ENCODE data around the gene MX1.

MX1 gene

GRCh38 chr21:41503331-41503730 is 77.3 kb downstream of the MX1 start:
- Histone ChIP-seq H3K27ac (ENCODE audit: low read depth, low read length) (no peak overlapping the region), H3K9me2 (replicated peaks; ENCODE audit: control insufficient read depth, low read length) (no peaks in the 10 kb centered on the region), H3K4me2 (ENCODE audit: low read length) (no peak overlapping the region), H3F3A (ENCODE audit: control insufficient read depth, insufficient read depth) (no peaks in the 10 kb centered on the region), H4K20me1 (ENCODE audit: control insufficient read depth, insufficient read depth, low read depth, low read length) (no peaks in the 10 kb centered on the region), H3K79me2 (ENCODE audit: control insufficient read depth, low read length) (no peaks in the 10 kb centered on the region), H3K27me3 (ENCODE audit: control insufficient read depth, low read length) (peaks cover 3% of the 10 kb centered on the region; the same call in 1 of the 2 replicates), H3K4me3 (ENCODE audit: low read length) (no peak overlapping the region), H3K9me3 (ENCODE audit: control insufficient read depth, insufficient read depth, low read length) (no peaks in the 10 kb centered on the region), H3K4me1 (ENCODE audit: control insufficient read depth, low read length) (no peaks in the 10 kb centered on the region), H3K36me3 (ENCODE audit: control insufficient read depth, low read length) (no peaks in the 10 kb centered on the region)
- TF ChIP-seq CTCF (IDR thresholded peaks at IDR 0.05; ENCODE audit: low read depth, low read length, poor library complexity, severe bottlenecking) (no peak), EZH2phosphoT487 (IDR thresholded peaks at IDR 0.05; ENCODE audit: borderline replicate concordance, low read length) (no peak)

GRCh38 chr21:41504030-41504429 is 78.0 kb downstream of the MX1 start:
- Histone ChIP-seq H3F3A (ENCODE audit: control insufficient read depth, insufficient read depth) (no peaks in the 10 kb centered on the region), H3K4me1 (ENCODE audit: control insufficient read depth, low read length) (no peaks in the 10 kb centered on the region), H3K27ac (ENCODE audit: low read depth, low read length) (no peak overlapping the region), H3K36me3 (ENCODE audit: control insufficient read depth, low read length) (no peaks in the 10 kb centered on the region), H3K79me2 (ENCODE audit: control insufficient read depth, low read length) (no peaks in the 10 kb centered on the region), H4K20me1 (ENCODE audit: control insufficient read depth, insufficient read depth, low read depth, low read length) (no peaks in the 10 kb centered on the region), H3K27me3 (ENCODE audit: control insufficient read depth, low read length) (peaks cover 3% of the 10 kb centered on the region; the same call in 1 of the 2 replicates), H3K9me3 (ENCODE audit: control insufficient read depth, insufficient read depth, low read length) (no peaks in the 10 kb centered on the region), H3K9me2 (replicated peaks; ENCODE audit: control insufficient read depth, low read length) (no peaks in the 10 kb centered on the region), H3K4me2 (ENCODE audit: low read length) (no peak overlapping the region), H3K4me3 (ENCODE audit: low read length) (no peak overlapping the region)
- no peak for TF ChIP-seq CTCF (IDR thresholded peaks at IDR 0.05; ENCODE audit: low read depth, low read length, poor library complexity, severe bottlenecking)
- no peak for TF ChIP-seq EZH2phosphoT487 (IDR thresholded peaks at IDR 0.05; ENCODE audit: borderline replicate concordance, low read length)

- Histone ChIP-seq H3K27ac (ENCODE audit: low read depth, low read length) (no peak overlapping the region), H3K36me3 (ENCODE audit: control insufficient read depth, low read length) (no peaks in the 10 kb centered on the region), H3K4me1 (ENCODE audit: control insufficient read depth, low read length) (no peaks in the 10 kb centered on the region), H3K27me3 (ENCODE audit: control insufficient read depth, low read length) (peaks cover 3% of the 10 kb centered on the region; the same call in 1 of the 2 replicates), H3K9me2 (replicated peaks; ENCODE audit: control insufficient read depth, low read length) (no peaks in the 10 kb centered on the region), H3K4me3 (ENCODE audit: low read length) (no peak overlapping the region), H3K4me2 (ENCODE audit: low read length) (no peak overlapping the region), H4K20me1 (ENCODE audit: control insufficient read depth, insufficient read depth, low read depth, low read length) (no peaks in the 10 kb centered on the region), H3F3A (ENCODE audit: control insufficient read depth, insufficient read depth) (no peaks in the 10 kb centered on the region), H3K9me3 (ENCODE audit: control insufficient read depth, insufficient read depth, low read length) (no peaks in the 10 kb centered on the region), H3K79me2 (ENCODE audit: control insufficient read depth, low read length) (no peaks in the 10 kb centered on the region)
- TF ChIP-seq CTCF (IDR thresholded peaks at IDR 0.05; ENCODE audit: low read depth, low read length, poor library complexity, severe bottlenecking): no peak
- TF ChIP-seq EZH2phosphoT487 (IDR thresholded peaks at IDR 0.05; ENCODE audit: borderline replicate concordance, low read length): no peak
Observed at GRCh38 chr21:41506005-41506594, 80.1 kb downstream of the MX1 start.

Data from DOHH2 (cell line).